MCF 10A (cell line): Measurements from ENCODE around the gene TNNI3. TPM values are rescaled to one million over a fixed set of nuclear protein-coding genes. Genes with fewer than 3 reads are reported as not detected.
A peak's percentile ranks its signal among the peaks of the same experiment; 100 is the strongest.

Source experiments
- BruUV-seq: library from RNA; stranded (reverse); fragments of 400-500 nt; replicated peaks from 2 replicates; lab custom pipeline; 2021; lab: Mats Ljungman, UMichigan
- CTCF ChIA-PET: fragments of 300-600 bp; sonication (Branson Sonifier 250); formaldehyde crosslinking; extraction: SDS; loops from one replicate; lab custom pipeline; 2021; ENCODE audit warnings: antibody characterized with exemption, inconsistent platforms; lab: Yijun Ruan, JAX
- POLR2A ChIA-PET: fragments of 300-600, 350-650 bp; sonication (Branson Sonifier 250); formaldehyde crosslinking; extraction: SDS; loops from one replicate; lab custom pipeline; 2020; ENCODE audit warnings: antibody characterized with exemption, inconsistent platforms; lab: Yijun Ruan, JAX
- DNase-seq: peaks from one replicate; pipeline ENCODE4 v3.0.0-alpha.2; 2018; ENCODE audit not compliant: unreplicated experiment
- H3K27ac Mint-ChIP-seq: one replicate; pipeline ENCODE4 v1.8.0; 2022; ENCODE audit warnings: mild to moderate bottlenecking, low read depth, mixed read lengths; ENCODE audit not compliant: unreplicated experiment
- H3K27me3 Mint-ChIP-seq: one replicate; pipeline ENCODE4 v1.8.0; 2022; ENCODE audit warnings: mixed read lengths; ENCODE audit not compliant: insufficient read depth, unreplicated experiment
- H3K36me3 Mint-ChIP-seq: one replicate; pipeline ENCODE4 v1.8.0; 2022; ENCODE audit warnings: mild to moderate bottlenecking, moderate library complexity, mixed read lengths; ENCODE audit not compliant: insufficient read depth, unreplicated experiment
- H3K4me1 Mint-ChIP-seq: one replicate; pipeline ENCODE4 v1.8.0; 2022; ENCODE audit warnings: mixed read lengths; ENCODE audit not compliant: insufficient read depth, unreplicated experiment
- H3K4me3 Mint-ChIP-seq: one replicate; pipeline ENCODE4 v1.8.0; 2022; ENCODE audit warnings: mild to moderate bottlenecking, moderate library complexity, mixed read lengths; ENCODE audit not compliant: unreplicated experiment
- H3K9me3 Mint-ChIP-seq: one replicate; pipeline ENCODE4 v1.8.0; 2022; ENCODE audit warnings: mixed read lengths; ENCODE audit not compliant: unreplicated experiment
- CTCF ChIP-seq: fragments of 200-600 bp; IDR thresholded peaks from one replicate; pipeline ENCODE4 v1.8.0; 2022; ENCODE audit warnings: antibody characterized with exemption, mild to moderate bottlenecking; ENCODE audit not compliant: unreplicated experiment
- intact Hi-C: fragments of 100-400 bp; cut with micrococcal nuclease; formaldehyde crosslinking; loops from 2 replicates; pipeline ENCODE4 v1.14.1; 2022
- total RNA-seq: library from RNA; stranded (reverse); gene quantifications from 2 replicates; pipeline ENCODE4 v1.2.3, GENCODE V29; 2022

Gene TNNI3
- total RNA-seq, 1 experiment from 2014 or later = 0.89 TPM

DNA sequence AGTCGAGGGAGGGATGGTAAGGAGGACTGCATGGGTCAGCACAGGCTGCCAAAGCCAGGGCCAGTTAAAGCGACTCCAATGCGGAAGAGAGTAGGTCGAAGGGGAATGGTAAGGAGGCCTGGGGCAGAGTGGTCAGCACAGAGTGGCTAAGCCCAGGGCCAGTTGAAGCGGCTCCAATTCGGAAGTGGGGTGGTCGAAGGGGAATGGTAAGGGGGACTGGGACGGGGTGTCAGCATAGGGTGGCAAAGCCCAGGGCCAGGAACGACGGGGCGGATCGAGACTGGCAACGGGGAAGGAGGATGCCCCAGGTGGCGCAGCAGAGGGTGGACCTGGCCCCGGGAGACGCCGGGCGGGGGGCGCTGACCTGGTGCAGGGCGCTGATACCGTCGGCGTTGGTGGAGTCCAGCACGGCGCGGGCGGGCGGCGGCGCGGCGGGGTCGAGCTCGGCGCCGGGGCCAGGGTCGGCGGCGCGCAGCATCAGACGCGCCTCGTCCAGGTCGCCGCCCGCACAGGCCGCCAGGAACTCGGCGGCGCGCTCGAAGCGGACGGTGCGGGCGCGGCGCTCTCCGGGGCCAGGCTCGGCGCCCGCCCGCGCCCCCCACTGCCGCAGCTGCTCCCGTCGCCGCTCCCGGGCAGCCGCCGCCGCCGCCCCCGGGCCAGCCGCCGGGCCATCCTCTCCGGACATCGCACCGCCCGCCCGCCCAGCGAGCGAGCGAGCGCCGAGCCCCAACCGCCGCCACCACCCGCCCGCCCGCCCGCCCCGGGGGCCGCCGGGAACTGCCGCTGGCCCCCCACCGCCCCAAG lies 40.5 kb downstream of the TNNI3 start, which contains the start of gene PPP1R12C:
PPP1R12C (minus strand) TSS at position 779 of the 804 bp plus-strand sequence; CDS start at position 685, 94 bp downstream.
- Mint-ChIP-seq H3K4me3 (peak within 1 kb of the TSS; percentile 87), H3K36me3 (peaks cover 4% of the 10 kb centered on the region), H3K27me3 (no peaks in the 10 kb centered on the region), H3K4me1 (peaks cover 25% of the 10 kb centered on the region), H3K27ac (peak within 1 kb of the TSS; percentile 92), H3K9me3 (no peaks in the 10 kb centered on the region)
- ChIA-PET CTCF (interaction anchor here (0.6 to 1.6 kb wide), 4 partner anchors 28 to 502 kb away, joined by 3 to 4 read pairs (median 4); no protein-coding TSS in a partner anchor), POLR2A (interaction anchor here (0.6 to 2.3 kb wide), 26 partner anchors 10 to 980 kb away, joined by 3 to 12 read pairs (median 4); partner anchors contain the start of genes DNAAF3, EPS8L1, FIZ1 and ISOC2)
- no TSS peak for BruUV-seq
- DNase-seq = no peak
- intact Hi-C loops = no loop called here
- no peak for TF ChIP-seq CTCF

- peak overlapping the region; percentile 87 for H3K4me3 Mint-ChIP-seq
- peak overlapping the region; percentile 92 for H3K27ac Mint-ChIP-seq
- CTCF ChIA-PET = interaction anchor here (0.5 to 1.3 kb wide), 4 partner anchors 27 to 503 kb away, joined by 3 to 4 read pairs (median 3); no protein-coding TSS in a partner anchor
- peaks cover 25% of the 10 kb centered on the region for H3K4me1 Mint-ChIP-seq
- TF ChIP-seq CTCF = no peak
- H3K36me3 Mint-ChIP-seq = peaks cover 4% of the 10 kb centered on the region
- TSS peak; percentile 46 for BruUV-seq
- H3K9me3 Mint-ChIP-seq = no peaks in the 10 kb centered on the region
- intact Hi-C loops = no loop called here
- peak; percentile 43 for DNase-seq
- no peaks in the 10 kb centered on the region for H3K27me3 Mint-ChIP-seq
- POLR2A ChIA-PET = interaction anchor here (0.6 to 2.3 kb wide), 14 partner anchors 20 to 980 kb away, joined by 3 to 10 read pairs (median 4); partner anchors contain the start of genes DNAAF3, EPS8L1, ISOC2 and KMT5C
These were observed 41.2 kb downstream of the TNNI3 start for GRCh38 chr19:55116232-55116858.

- TF ChIP-seq CTCF = no peak
- H3K4me3 Mint-ChIP-seq = peak overlapping the region; percentile 87
- POLR2A ChIA-PET = interaction anchor here (0.5 to 1.7 kb wide), 4 partner anchors 11 to 269 kb away, joined by 4 to 6 read pairs (median 4); partner anchors contain the start of genes EPS8L1, RDH13 and TMEM238
- CTCF ChIA-PET = interaction anchor here (0.5 to 1.3 kb wide), 3 partner anchors 20 to 31 kb away, joined by 3 to 4 read pairs (median 3); no protein-coding TSS in a partner anchor
- no peak for DNase-seq
- peaks cover 25% of the 10 kb centered on the region for H3K4me1 Mint-ChIP-seq
- peak overlapping the region; percentile 92 for H3K27ac Mint-ChIP-seq
- H3K9me3 Mint-ChIP-seq = no peaks in the 10 kb centered on the region
- intact Hi-C loops = no loop called here
- H3K27me3 Mint-ChIP-seq = no peaks in the 10 kb centered on the region
- H3K36me3 Mint-ChIP-seq = peaks cover 9% of the 10 kb centered on the region
- BruUV-seq = no TSS peak
These were observed 42.0 kb downstream of the TNNI3 start for GRCh38 chr19:55115446-55116065.
